Measurements from ENCODE around the gene PLXNA3.
A peak's percentile ranks its signal among the peaks of the same experiment; 100 is the strongest.

Gene PLXNA3

DNA sequence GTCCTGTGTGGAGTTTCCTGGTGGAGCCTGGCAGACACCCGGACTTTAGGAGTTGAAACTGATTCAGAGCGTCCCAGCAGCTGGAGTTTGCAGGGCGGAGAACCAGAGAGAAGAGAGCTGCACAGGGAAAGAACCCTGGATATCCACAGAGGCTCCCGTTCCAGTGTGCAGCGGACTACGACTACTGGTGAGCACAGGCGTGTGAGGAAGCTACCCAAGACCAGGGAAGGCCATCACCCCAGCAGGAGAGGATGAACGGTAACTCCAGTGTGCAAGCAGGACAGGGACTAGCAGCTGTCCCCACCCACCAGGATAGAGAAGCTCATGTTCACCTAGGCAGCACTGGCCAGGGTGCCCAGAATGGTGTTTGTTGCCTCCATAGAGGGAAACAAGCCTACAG, 18.7 kb downstream of the PLXNA3 start:
- H3K4me3 ChIP-seq (replicated peaks in 1 of 2; ENCODE audit: low read depth in 2 of 2, low read length in 2 of 2): no peak overlapping the region
- TF ChIP-seq, protein P1, sequence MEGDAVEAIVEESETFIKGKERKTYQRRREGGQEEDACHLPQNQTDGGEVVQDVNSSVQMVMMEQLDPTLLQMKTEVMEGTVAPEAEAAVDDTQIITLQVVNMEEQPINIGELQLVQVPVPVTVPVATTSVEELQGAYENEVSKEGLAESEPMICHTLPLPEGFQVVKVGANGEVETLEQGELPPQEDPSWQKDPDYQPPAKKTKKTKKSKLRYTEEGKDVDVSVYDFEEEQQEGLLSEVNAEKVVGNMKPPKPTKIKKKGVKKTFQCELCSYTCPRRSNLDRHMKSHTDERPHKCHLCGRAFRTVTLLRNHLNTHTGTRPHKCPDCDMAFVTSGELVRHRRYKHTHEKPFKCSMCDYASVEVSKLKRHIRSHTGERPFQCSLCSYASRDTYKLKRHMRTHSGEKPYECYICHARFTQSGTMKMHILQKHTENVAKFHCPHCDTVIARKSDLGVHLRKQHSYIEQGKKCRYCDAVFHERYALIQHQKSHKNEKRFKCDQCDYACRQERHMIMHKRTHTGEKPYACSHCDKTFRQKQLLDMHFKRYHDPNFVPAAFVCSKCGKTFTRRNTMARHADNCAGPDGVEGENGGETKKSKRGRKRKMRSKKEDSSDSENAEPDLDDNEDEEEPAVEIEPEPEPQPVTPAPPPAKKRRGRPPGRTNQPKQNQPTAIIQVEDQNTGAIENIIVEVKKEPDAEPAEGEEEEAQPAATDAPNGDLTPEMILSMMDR (IDR thresholded peaks at IDR 0.05; ENCODE audit: low read depth, low read length): no peak
- no peak for DNase-seq (ENCODE audit: low read depth in 2 of 2)

GRCh38 chrX:154477891-154478477, 19.9 kb downstream of the PLXNA3 start:
- peak overlapping the region; percentile 55 to 56 for H3K4me3 ChIP-seq (replicated peaks in 1 of 2; ENCODE audit: low read depth in 2 of 2, low read length in 2 of 2)
- DNase-seq (ENCODE audit: low read depth in 2 of 2): no peak
- TF ChIP-seq, protein P1 (IDR thresholded peaks at IDR 0.05; ENCODE audit: low read depth, low read length): no peak

DNA sequence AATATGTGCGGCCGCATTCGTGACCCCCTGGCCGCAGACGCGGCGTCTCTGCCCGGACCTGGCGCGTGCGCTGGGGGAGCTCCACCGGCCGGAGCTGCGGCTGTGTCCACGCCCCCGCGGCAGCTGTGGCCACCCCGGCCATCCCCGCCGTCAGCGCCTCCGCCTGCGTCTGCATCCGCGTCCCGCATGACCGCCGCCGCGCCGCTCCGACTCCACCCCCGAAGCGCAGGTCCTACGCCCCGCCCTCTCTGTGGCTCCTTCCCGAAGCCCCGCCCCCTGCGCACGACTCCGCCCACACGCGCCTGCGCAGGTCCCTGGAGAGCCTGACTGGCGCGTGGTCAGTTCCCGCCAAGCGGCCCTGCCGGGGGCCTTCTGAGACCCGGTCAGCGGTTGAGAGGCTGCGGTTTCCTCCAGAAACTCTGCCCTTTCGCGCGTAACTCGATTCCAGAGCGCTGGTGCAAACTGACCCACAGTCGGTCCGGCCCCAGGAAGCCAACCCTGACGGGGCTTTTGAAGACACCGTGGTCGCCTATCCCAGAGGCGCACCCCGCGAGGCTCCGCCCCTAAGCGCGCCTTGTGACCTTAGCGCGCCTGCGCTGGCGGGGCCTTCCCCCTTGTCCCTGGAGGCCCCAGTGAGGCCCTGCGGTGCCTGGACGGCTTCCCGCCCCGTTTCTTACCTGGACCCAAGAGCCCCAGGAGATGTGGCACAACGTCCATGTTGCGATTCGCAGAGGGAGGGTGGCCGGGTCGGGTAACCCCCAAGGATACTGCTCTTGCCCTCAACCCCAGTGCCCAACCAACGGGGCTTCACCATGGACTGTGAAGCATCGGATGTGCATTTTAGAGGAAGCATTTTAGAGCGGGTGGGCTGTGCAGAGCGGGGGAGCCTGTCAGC, 20.9 kb downstream of the PLXNA3 start, which contains the start of gene LAGE3:
Gene LAGE3 (minus strand): TSS at position 554 of the 895 bp plus-strand sequence. CDS start 366 bp downstream, at position 188.
- peak; percentile 90 to 95 for DNase-seq (ENCODE audit: low read depth in 2 of 2)
- TF ChIP-seq, protein P1 (IDR thresholded peaks at IDR 0.05; ENCODE audit: low read depth, low read length): no peak
- H3K4me3 ChIP-seq (replicated peaks in 1 of 2; ENCODE audit: low read depth in 2 of 2, low read length in 2 of 2): peak within 1 kb of the TSS; percentile 55 to 56

- TF ChIP-seq, protein P1 (IDR thresholded peaks at IDR 0.05; ENCODE audit: low read depth, low read length): no peak
- no peak for DNase-seq (ENCODE audit: low read depth in 2 of 2)
- no peak overlapping the region for H3K4me3 ChIP-seq (replicated peaks in 1 of 2; ENCODE audit: low read depth in 2 of 2, low read length in 2 of 2)
Measured at GRCh38 chrX:154481195-154481594, 23.1 kb downstream of the PLXNA3 start.

DNA sequence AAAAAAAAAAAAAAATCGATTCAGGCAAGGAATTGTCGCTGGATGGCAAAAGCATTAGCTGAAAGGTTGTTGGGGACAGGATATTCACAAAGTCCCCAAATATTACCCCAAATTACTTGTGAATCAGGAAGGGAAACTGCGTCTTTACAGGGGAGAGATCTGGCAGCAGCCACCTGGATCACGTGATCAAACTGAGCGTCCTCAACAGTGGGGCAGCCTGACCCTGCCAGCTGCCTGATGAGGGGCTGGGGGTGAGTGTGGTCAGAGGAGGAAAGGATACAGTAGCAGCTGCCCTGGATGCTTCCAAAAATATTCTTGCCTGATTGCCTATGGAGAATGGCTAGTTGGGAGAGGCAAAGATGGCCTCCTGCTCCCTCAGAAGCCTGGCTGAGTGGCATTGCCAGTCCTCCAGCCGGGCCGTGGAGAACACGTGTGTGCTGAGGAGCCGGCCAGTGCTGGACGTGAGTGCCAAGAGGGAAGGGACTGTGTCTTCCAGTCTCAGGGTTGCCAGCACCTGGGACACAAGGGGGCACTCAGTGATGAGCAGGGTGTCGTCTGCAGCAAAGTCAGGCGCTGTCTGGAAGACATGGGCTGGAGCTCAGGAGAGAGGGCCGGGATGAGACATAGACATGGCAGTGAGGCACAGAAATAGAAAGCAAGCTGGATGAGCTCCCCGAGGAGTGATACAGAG, 24.0 kb downstream of the PLXNA3 start:
- no peak for DNase-seq (ENCODE audit: low read depth in 2 of 2)
- TF ChIP-seq, protein P1 (IDR thresholded peaks at IDR 0.05; ENCODE audit: low read depth, low read length): no peak
- no peak overlapping the region for H3K4me3 ChIP-seq (replicated peaks in 1 of 2; ENCODE audit: low read depth in 2 of 2, low read length in 2 of 2)

DNA sequence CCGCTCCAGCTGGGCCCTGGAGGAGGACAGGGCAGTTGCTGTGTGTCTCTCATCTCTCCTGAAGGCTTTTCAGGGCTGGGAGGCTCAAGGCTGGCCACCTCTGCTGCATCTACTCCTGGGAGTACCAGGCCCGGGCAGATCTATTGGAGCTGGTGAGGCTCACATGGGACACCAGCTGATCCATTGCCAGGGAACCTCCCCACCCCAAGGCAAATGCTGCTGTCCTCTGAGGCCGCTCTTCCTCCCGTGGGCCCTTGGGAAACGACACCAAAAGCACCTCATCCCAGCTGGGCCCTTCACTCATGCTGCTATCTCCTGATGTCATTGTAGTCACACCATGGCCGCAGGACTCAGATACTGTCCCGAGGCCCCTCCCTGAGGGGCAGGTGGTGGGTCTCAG, 24.7 kb downstream of the PLXNA3 start:
- no peak overlapping the region for H3K4me3 ChIP-seq (replicated peaks in 1 of 2; ENCODE audit: low read depth in 2 of 2, low read length in 2 of 2)
- no peak for DNase-seq (ENCODE audit: low read depth in 2 of 2)
- TF ChIP-seq, protein P1 (IDR thresholded peaks at IDR 0.05; ENCODE audit: low read depth, low read length): no peak

All from cardiac fibroblast (primary cell).